Measurements from ENCODE around the gene DOCK10.
A peak's percentile ranks its signal among the peaks of the same experiment; 100 is the strongest.

DOCK10 gene

DNA sequence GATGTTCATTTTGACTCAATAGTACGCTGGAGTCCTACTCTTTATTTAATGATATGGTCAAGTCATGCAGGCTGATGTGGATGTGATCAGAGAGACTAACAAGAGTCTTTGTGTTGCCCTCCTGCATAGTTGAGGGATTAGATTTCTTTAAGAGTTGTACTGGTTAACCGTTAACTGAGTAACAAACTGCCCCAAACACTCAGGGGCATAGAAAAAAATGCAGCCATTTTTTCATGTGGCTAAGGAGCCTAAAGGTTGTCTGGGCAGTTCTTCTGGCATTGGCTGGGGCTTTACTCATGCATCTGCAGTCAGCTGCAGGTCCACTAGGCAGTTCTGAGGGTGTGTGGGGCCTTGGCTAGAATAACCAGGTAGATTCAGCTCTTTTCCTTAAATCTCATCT is 32.5 kb downstream of the DOCK10 start:
- DNase-seq = no peak

DNA sequence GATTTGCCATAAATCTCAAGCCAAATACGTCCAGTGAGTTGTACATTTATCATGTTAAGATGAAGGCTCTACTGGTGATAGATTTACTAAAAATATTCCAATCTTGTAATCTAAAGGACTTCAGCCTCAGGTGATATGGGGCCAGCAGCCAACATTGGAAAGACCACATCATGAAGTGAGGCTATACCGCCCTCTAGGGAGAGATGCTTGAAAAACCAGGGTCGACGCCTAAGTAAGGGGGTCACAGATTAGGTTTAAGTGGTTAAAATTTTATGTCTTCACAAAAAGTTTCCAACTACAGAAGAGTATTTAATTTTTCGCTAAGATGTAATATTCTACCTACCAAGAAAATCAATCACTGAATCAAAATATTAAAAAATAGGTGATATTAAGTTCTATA is 33.3 kb downstream of the DOCK10 start:
- no peak for DNase-seq

DNA sequence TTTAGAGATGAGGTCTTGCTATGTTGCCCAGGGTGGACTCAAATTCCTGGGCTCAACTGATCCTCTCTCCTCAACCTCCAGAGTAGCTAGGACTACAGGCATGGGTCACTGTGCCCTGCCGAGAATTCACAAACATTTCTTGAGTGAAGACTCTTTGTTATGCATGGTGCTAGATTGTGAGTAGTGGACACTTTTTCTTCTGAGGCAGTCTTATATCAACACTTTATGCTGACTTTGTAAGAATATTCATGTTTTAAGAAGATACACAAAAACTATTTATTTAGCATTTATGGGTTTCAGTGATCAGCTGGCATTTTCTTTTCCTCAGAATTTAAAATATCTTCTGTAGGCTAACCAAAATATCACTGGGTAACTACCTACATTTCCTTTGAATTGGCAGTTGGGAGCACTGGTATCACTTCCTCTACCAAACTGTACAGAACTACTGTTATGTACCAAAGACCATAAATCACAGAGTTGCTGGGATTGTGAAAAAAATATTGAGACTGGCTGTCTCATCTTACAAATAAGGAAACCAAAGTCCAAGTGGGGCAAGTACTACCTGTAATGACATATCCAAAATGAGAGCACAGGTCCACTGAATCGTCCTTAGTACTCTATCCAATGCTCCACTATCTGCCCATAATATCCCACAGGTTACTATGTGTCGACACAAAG is 34.0 kb downstream of the DOCK10 start:
- no peak for DNase-seq

DNA sequence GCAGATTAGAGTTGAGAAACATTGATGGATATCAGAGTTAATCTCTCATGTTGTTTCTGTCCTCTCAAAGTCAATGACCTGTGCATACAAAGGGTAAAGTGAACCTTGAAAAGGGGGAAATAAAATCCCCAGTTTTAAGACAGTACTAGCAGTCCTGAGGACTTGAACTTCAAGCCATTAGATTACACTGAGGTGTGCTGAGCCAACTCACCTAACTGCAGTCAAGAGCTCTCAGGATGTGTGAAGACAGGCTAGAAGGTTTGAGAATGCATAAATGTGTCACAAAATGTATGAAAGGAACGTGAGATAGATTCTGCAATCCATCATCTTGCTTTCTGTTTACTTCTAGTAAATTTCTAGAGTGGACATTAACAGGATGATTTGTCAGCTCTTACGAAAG is 35.5 kb downstream of the DOCK10 start:
- DNase-seq = no peak

DNA sequence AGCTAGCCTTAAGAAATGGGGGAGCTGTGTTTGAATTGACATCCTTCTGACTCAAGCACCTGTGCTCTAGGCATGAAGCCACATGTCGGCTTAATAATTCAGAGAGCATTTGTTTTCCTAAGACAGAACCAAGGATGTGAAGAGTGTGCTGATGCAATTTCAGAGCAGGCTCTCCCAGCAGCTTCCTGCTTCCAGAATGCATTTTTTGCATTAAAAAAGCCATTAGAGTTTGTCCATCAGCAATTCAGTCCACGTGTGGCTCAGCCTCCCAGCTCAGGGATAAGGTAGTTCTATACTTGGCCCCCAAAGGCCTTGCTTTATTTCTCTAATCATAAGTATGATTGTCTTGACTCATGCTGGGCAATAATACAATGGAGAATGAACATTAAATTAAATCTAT is 37.7 kb downstream of the DOCK10 start:
- no peak for DNase-seq

DNA sequence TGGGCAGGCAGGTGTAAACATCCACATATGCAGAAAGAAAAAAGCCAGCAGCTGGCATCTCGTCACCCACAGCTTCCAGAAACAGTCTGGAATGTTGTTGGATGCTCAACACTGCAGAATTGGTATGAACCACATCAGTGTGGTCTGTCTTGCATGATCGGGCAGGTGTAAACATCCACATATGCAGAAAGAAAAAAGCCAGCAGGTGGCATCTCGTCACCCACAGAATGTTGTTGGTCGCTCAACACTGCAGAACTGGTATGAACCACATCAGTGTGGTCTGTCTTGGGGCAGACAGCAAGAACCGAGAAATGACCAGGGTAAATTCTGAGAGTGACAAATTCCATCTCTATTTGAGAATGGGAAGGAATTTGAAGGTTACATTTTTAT is 39.6 kb downstream of the DOCK10 start:
- DNase-seq = no peak

DNA sequence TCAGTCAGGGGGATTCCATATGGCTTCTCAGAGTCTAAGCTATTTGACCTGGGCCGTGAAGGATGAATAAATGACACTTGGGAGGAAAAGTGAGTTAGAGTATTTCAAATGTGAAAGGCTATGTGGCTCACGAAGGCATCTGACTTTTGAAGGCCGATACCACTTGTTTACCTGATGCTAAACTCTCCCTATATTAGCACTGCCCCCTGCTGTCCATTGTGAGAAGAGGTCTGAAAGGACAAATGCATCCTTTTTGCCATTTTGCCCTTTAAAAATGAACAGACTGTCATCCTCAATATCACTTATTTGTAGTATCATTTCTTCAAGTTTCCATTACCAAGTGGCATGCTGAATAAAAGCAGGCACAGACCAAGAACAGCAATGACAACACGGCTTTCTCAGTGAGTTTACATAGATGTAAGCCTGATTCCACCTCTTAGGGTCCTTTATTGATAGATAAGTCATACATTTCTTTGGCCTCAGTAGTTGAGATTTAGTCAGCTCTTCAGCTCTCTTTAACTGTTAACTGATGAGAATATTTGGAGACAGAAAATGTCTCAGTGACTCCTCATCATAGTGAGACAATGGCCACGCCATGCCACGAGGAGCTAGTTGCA is 40.1 kb downstream of the DOCK10 start:
- peak; percentile 40 for DNase-seq

DNA sequence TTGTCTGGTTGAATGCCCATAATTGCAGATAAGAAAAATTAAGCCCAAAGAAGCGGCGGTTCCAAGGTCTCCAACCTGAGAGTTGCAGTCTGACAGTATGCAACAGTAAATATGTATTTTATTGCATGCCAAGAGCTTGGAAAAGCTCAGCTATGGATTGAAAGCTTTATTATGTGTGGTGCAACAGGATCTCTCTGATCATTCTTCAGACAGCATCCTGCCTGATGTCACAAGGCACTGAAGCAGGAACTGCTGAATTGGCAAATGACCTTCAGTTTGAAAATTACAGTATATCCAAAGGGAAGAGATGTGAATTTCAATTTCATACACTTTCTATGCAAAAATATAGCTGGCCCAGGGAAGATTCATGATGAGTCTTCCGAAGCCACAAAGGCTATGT is 42.5 kb downstream of the DOCK10 start:
- no peak for DNase-seq

DNA sequence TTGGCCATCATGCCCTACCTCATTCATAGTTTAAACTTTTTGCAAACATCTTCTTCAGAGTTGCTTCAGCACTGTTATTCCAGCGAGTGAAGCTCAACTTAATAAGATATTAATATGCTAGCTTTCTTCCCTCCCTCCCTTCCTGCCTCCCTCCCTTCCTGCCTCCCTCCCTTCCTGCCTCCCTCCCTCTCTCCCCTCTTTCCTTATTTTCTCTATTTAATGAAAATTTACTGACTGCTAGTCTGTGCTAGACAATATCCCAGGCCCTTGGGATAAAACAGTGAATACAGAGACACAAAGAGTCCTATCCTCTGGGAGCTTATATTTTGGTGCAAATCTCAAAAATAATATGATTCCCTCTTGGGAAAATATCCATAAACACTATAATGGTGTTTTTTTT is 42.9 kb downstream of the DOCK10 start:
- DNase-seq = no peak

DNA sequence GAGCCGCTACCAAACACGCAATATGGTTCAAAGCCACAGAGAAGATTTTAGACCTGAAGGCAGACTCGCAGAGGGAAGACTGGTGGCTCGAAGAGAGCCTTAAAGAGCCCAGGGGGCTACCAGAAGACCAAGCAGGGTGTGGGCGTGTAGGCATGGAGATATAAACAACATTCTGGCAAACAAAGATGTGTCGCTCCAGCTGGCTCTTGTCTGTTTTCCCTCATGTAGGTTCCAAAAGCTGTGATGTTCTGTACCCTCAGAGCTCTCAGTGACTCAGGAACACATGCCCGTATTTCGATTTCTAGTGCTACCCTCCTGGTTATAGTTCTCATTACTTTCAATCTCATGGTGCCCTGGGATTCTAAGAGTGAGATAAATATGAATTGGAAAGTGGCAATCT is 44.5 kb downstream of the DOCK10 start:
- DNase-seq = no peak

DNA sequence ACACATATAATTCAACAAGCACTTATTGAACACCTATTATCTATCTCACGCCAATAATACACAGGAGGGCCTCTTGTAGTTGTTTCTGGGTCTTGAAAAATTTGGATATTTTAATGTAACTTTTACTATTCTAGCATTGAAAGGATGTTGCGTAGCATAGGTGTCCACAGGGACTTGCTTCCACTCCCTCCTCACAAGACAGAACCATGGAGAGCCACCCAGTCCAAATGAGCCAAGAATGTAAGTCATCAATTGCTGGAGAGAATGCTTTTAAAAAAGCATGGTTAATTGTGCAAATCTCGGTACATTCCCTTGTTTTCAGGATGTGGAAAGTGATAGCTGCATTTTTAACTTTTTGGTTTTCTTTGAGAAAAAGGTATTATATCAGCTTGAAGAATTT is 46.8 kb downstream of the DOCK10 start:
- no peak for DNase-seq

DNA sequence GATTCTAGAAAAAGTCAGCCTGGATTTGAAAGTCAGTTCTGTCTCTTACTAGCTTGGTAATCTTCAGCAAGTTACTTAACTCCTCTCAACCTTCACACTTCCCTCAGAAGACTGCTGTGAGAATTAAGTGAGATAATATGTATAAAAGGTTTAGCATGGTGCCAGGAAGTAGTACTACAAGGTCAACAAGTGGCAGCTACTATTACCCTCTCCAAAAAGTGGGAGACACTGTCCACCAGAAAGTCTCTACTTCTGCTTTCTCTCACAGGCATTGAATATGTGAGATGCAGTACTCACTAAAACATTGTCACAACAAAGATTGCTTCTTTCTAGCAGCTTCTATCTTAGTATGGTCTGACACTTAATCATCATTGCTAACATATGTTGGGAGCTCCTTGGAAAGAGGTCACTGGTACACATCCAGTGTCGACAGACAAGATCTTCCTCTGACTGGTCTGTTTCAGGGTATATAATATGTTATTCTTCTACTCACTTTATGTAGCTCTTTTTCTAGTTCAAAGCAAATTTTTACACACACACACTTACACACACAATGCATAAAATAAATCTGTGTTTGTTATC is 47.9 kb downstream of the DOCK10 start:
- no peak for DNase-seq

DNA sequence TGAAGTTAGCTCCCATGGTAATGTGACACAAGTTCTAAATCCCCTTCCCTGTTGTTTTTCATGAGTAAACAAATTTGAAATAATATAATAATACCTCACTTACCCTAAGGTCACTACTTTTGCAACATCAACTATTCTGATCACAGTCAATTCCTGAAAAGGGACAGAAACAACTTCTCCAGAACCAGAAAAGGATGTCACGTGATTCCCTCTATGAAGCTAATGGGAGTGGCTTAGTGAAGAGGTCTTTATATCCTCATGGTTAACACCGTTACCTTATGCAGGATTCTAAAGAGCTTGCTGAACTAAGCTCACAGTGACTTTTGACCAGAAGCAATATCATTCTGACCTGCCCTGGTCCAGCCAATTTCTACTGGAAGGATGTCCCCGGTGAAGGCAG is 51.6 kb downstream of the DOCK10 start:
- DNase-seq = no peak

DNA sequence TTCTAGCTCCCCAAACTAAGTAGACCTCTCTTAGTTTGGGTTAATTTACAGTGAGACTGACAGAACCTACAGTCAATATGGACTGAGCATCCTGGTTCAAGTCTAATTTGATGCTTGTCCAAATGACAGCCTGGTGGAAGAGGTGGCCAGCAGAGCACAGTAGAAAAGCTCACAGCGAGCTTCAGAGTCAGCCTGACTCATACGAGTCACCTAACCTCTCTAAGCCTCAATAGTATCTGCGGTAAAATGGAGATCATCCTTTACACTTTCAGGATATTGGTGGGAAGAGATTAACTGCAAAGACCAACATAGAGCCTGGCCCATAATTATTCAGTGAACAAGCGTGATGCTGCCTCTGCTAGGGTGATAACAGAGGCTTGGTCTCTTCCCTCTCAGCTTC is 54.5 kb downstream of the DOCK10 start:
- no peak for DNase-seq

DNA sequence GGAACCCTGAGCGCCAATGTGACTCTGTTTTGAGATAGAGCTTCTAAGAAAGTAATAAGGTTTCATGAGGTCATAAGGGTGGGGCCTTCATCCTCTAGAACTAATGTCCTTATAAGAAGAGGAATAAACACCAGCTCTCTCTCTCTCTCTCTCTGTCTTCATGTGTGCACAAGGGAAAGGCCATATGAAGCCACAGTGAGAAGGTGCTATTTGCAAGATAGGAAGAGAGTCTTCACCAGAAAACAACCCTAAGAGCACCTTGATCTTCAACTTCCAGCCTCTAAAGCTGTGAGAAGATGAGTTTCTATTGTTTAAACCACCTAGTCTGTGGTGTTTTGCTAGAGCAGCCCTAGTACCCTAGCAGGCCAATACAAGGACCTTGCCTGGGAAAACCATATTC is 55.8 kb downstream of the DOCK10 start:
- DNase-seq = no peak

DNA sequence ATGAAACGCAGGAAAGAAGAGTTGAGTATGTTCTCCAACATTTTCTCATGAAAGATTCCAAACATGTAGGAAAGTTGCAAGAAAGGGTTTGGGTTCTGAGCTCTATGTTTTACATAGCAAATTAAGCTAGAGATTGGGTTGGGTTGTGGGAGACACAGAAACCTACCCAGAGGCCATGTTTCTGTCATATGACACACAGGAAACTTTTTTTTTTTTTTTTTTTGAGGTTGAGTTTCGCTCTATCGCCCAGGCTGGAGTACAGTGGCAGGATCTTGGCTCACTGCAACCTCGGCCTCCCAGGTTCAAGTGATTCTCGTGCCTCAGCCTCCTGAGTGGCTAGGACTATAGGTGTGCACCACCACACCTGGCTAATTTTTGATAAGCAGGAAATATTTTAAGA is 57.6 kb downstream of the DOCK10 start:
- no peak for DNase-seq

DNA sequence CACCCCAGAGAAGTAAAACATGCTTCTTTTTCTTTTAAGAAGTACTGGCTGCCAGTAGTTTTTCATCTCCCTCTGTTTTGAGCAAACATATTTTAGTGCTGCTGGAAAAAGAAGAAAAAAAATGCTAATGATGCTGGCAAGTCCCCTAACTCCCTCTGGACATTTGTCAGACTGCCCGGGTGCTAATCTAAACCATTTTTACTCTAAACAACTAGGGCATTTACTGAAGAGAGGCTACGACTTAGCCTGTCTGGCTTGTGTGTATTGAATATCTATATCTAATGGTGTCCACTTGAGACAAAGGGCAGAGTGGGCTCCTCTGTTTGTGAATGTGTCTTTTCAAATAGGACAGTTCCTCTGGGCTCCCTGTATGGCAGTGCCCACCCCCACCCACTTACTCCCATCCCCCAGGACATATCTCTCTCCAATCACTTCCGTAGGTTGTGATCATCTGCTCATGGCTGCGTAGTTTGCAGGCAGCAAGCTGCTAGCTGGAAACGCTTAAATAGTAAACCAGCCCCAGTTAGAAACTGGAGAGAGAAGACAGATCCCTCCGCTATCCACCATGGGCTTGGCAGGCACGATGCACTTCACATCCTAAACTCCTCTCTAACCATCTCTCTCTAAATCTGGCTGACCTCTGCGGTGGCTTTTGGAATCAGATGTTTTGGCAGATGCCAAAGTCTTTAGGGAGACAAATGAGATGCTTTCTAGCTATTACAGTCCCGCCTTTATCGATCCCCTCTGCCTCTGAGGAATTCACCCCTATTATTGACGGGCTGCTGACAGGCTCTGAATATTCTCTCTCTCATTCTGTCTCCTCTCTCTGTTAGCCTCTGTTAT is 58.3 kb downstream of the DOCK10 start:
- DNase-seq = no peak

DNA sequence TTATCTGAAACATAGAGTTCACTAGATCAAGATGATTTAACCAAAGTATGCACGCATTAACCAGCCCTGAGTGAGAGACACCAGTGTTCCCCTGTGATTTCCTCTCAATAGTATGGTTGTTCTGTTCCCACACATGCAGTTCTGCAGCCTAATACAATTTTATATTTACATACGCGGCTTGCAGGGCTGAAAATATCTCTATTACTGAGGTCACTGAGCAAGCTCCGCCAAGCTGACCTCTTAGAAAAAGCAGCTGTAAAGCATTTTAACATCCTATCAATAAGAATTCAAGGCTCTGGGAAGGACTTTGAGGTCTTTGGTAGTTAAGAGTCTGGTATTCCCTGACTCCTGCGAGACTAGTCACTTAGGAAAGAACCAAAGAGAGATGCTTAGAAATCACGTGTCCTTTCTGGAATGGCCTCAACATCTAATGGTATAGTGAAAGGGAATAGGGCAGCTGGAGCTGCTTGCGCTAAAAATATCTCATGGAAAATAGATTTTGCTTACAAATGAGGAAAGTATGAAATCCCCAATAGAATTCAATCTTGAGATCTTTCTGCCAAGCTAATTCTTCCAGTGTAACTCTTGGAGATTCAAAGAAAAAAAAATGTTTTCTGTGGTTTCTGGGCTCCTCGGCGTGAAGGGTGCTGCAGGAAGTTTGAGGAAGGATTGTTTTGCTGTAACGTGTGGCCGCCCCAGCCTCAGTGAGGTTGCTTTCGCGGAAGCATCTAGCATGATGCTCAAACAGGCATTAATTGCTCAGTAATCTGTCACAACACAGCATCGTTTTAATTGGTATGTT is 59.2 kb downstream of the DOCK10 start:
- DNase-seq = no peak

DNA sequence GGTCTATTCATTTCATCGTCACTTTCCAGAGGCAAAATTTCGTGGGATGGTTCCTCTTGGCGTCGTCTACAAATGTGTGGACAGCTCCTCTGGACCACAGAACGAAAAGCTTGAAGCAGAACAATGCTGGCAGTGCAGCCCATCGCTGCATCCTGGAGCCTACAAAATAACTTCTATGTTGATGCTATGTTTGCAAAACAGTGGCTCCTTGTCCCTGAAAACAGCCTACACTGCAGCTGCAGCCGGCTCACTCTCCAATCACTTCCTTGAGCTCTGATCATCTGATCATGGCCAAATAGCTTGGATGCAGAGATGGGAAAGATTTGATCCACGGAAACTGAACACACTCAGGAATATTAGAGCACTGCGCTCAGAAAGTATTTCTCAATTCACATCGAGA is 60.0 kb downstream of the DOCK10 start:
- no peak for DNase-seq

DNA sequence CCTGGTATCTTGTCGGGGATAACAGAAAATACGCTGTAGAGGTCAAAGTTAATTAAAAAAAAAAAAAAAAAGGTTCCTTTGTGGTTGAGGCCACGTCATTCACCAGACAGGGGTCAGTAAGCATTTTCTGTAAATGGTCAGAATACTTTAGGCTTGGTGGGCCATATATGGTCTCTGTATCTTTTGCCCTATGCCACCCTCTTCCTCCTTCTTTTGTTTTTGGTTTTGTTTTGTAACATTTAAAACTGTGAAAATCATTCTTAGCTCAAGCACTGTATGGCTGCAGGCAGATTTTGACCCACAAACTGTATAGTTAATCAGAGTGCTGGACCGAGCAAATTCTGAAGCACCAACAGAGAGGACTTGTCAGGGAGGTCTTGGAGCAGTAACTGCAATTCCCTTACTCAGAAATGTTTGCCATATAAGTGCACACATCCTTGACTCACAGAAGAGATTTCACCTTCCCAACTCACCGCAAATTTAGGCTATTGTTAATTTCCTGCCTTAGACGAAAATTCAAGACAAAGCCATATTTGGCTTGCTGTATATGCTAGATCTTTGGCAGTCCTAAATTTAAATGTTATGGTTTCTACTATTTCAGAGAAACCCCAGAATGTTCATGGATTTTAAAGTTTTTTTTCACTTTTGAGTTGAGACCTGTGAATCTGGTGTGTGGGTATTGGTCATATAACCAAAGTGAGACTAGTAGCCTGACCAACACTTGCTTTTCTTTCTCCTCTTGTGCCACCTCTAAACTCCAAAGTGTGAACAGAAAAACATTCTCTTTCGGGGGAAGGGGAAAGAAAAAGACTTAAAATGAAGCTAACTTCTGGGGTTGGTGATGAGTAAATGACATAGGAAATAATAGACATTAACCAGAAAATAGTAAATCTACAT is 65.4 kb downstream of the DOCK10 start:
- no peak for DNase-seq

DNA sequence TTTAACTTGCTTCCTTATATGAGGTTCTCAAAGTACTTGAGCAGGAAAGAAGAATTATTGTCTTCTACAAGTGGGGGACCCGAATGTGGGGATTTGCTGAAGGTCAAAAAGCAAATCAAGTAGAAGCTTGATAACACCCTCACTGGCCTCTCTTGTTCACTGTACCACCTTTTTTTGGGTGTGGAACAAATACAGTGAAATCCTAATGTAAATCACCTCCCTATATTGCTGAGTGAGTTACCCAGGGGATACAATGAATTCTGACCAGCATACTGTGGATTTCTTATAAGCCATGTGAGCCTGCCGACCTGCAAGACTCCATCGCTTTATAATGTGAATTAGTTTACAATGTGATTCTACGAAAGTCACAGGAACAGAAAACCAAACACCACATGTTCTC is 66.5 kb downstream of the DOCK10 start:
- no peak for DNase-seq
